WTC11 (cell line): ENCODE results near the gene KLK3.

Experiments used
- IRF2 ChIP-seq: sonication (generic); formaldehyde crosslinking; IDR thresholded peaks from 2 replicates; pipeline ENCODE4 v1.8.0; 2022; ENCODE audit warnings: low read depth, missing genetic modification reagents, borderline replicate concordance
- MAX ChIP-seq: sonication (generic); formaldehyde crosslinking; IDR thresholded peaks from 2 replicates; pipeline ENCODE4 v1.8.0; 2022; ENCODE audit warnings: mild to moderate bottlenecking, missing genetic modification reagents
- TF ChIP-seq, protein P1 (sequence below): fragments of 200-600 bp; IDR thresholded peaks from 2 replicates; pipeline ENCODE4 v1.8.0; 2022; ENCODE audit warnings: antibody characterized with exemption
- TF ChIP-seq, protein P2 (sequence below): sonication (generic); formaldehyde crosslinking; conservative IDR thresholded peaks from 2 replicates; pipeline ENCODE4 v1.8.1; 2022; ENCODE audit warnings: mild to moderate bottlenecking, missing genetic modification reagents

GRCh38 chr19:50897191-50897607 is 42.5 kb downstream of the KLK3 start:
- TF ChIP-seq IRF2 (CRISPR knock-in tag), result no peak
- TF ChIP-seq MAX (CRISPR knock-in tag), result no peak
- TF ChIP-seq, protein P1, sequence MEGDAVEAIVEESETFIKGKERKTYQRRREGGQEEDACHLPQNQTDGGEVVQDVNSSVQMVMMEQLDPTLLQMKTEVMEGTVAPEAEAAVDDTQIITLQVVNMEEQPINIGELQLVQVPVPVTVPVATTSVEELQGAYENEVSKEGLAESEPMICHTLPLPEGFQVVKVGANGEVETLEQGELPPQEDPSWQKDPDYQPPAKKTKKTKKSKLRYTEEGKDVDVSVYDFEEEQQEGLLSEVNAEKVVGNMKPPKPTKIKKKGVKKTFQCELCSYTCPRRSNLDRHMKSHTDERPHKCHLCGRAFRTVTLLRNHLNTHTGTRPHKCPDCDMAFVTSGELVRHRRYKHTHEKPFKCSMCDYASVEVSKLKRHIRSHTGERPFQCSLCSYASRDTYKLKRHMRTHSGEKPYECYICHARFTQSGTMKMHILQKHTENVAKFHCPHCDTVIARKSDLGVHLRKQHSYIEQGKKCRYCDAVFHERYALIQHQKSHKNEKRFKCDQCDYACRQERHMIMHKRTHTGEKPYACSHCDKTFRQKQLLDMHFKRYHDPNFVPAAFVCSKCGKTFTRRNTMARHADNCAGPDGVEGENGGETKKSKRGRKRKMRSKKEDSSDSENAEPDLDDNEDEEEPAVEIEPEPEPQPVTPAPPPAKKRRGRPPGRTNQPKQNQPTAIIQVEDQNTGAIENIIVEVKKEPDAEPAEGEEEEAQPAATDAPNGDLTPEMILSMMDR, result no peak
- TF ChIP-seq, protein P2, sequence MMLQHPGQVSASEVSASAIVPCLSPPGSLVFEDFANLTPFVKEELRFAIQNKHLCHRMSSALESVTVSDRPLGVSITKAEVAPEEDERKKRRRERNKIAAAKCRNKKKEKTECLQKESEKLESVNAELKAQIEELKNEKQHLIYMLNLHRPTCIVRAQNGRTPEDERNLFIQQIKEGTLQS (CRISPR knock-in tag), result no peak
